ENCODE measurements around the gene ALG14.

DNA sequence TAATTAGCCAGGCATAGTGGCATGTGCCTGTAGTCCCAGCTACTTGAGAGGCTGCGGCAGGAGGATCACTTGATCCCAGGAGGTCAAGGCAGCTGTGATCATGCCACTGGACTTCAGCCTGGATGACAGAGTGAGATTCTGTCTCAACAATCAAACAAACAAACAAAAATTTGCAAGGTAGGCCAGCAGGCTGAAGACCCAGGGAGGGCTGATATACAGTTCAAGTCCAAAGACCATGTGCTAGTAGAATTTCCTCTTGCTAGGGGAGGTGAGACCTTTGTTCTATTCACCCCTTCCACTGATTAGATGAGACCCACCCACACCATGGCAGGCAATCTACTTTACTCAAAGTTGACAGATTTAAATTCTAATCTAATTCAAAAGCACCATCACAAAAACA is 114.7 kb downstream of the ALG14 start:
- TF ChIP-seq JUN (IDR thresholded peaks at IDR 0.05; ENCODE audit: borderline replicate concordance, insufficient read depth, insufficient read length, low read depth) = no peak
- TF ChIP-seq, protein P1, sequence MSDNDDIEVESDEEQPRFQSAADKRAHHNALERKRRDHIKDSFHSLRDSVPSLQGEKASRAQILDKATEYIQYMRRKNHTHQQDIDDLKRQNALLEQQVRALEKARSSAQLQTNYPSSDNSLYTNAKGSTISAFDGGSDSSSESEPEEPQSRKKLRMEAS (IDR thresholded peaks at IDR 0.05; ENCODE audit: insufficient read depth, insufficient read length) = no peak

Measured in endothelial cell of umbilical vein (primary cell).